B cell (primary cell): ENCODE data around the gene MAN1B1. TPM values are rescaled to one million over a fixed set of nuclear protein-coding genes. Genes with fewer than 3 reads are reported as not detected.
A peak's percentile ranks its signal among the peaks of the same experiment; 100 is the strongest.

ENCODE experiments used
- ATAC-seq: fragments of 200-7000 bp; cut with Tn5 transposase; one replicate; pipeline ENCODE4 v1.10.0; 2021; ENCODE audit warnings: low read depth, mild to moderate bottlenecking, moderate number of reproducible peaks, moderate library complexity
- CTCF ChIA-PET: fragments of 350-600 bp; sonication (Branson Sonifier 250); formaldehyde crosslinking; loops from one replicate; lab custom pipeline; 2021; ENCODE audit warnings: antibody characterized with exemption, inconsistent platforms; lab: Charles Lee
- POLR2A ChIA-PET: fragments of 350-600 bp; sonication (Branson Sonifier 250); formaldehyde crosslinking; loops from one replicate; lab custom pipeline; 2021; ENCODE audit warnings: antibody characterized with exemption; lab: Charles Lee
- DNase-seq: peaks from one replicate; pipeline ENCODE4 v3.0.0; 2013
- H2AFZ ChIP-seq: 2 replicates; pipeline ENCODE4 v1.6.1; 2012; ENCODE audit warnings: mild to moderate bottlenecking, low read depth, low read length; ENCODE audit not compliant: insufficient read depth, poor library complexity, severe bottlenecking
- H3K27ac ChIP-seq, 2 donors: 1 replicate in 1 of 2; 2 replicates in 1 of 2; pipeline ENCODE4 v1.5.1; 2012 to 2013; ENCODE audit warnings: low read length in 2 of 2, mild to moderate bottlenecking in 2 of 2, moderate library complexity in 1 of 2
- H3K27me3 ChIP-seq, 4 experiments: fragments of 200-600 bp in 1 of 4; sonication (generic) in 1 of 4; replicated peaks in 1 of 4; 1 replicate in 2 of 4; 2 replicates in 2 of 4; pipeline versions ENCODE4 v1.6.1 to v1.7.0; 2013 to 2016; ENCODE audit warnings: low read length in 3 of 4, mild to moderate bottlenecking in 2 of 4, mixed read lengths in 1 of 4, moderate library complexity in 1 of 4; ENCODE audit not compliant: insufficient read depth in 4 of 4, control insufficient read depth in 3 of 4; ENCODE audit errors: control extremely low read depth in 1 of 4
- H3K36me3 ChIP-seq, 2 experiments: replicated peaks in 1 of 2; 1 replicate in 1 of 2; 2 replicates in 1 of 2; pipeline versions ENCODE4 v1.6.1 to v1.7.1; 2013; ENCODE audit warnings: low read length in 1 of 2; ENCODE audit not compliant: insufficient read depth in 2 of 2, control insufficient read depth in 1 of 2; ENCODE audit errors: control extremely low read depth in 1 of 2, extremely low read depth in 1 of 2
- H3K4me1 ChIP-seq, 2 donors: fragments of 200-600 bp in 1 of 2; sonication (generic) in 1 of 2; 1 replicate in 1 of 2; 2 replicates in 1 of 2; pipeline versions ENCODE4 v1.5.1 to v1.6.1; 2013 to 2017; ENCODE audit warnings: low read length in 2 of 2; ENCODE audit not compliant: control insufficient read depth in 2 of 2, insufficient read depth in 2 of 2
- H3K4me2 ChIP-seq: replicated peaks from 2 replicates; pipeline ENCODE3; 2012; ENCODE audit warnings: mild to moderate bottlenecking, low read depth, low read length; ENCODE audit not compliant: poor library complexity, severe bottlenecking
- H3K4me3 ChIP-seq, 5 experiments: fragments of 200-600 bp in 1 of 5; sonication (generic) in 1 of 5; 1 replicate in 3 of 5; 2 replicates in 2 of 5; pipeline versions ENCODE4 v1.5.1 to v1.7.0; 2011 to 2016; ENCODE audit warnings: low read length in 4 of 5, mild to moderate bottlenecking in 4 of 5, low read depth in 2 of 5, control low read depth in 1 of 5, moderate library complexity in 1 of 5; ENCODE audit not compliant: insufficient read depth in 1 of 5; ENCODE audit errors: control extremely low read depth in 1 of 5, extremely low read depth in 1 of 5
- H3K79me2 ChIP-seq: fragments of 200-600 bp; sonication (generic); one replicate; pipeline ENCODE4 v1.6.0; 2016; ENCODE audit warnings: low read length; ENCODE audit not compliant: control insufficient read depth, insufficient read depth
- H3K9ac ChIP-seq: fragments of 200-600 bp; sonication (generic); 2 replicates; pipeline ENCODE4 v1.6.1; 2017; ENCODE audit warnings: mild to moderate bottlenecking, low read length, moderate library complexity
- H3K9me3 ChIP-seq, 3 donors: one replicate each; pipeline versions ENCODE4 v1.6.1 to v1.7.1; 2013; ENCODE audit warnings: low read length in 2 of 3; ENCODE audit not compliant: control insufficient read depth in 2 of 3, insufficient read depth in 1 of 3; ENCODE audit errors: control extremely low read depth in 1 of 3
- H4K20me1 ChIP-seq: 2 replicates; pipeline ENCODE4 v1.6.0; 2012; ENCODE audit warnings: mild to moderate bottlenecking, low read length; ENCODE audit not compliant: insufficient read depth, control insufficient read depth, poor library complexity, severe bottlenecking
- H3K27ac Mint-ChIP-seq: one replicate; pipeline ENCODE4 v1.8.0; 2021; ENCODE audit warnings: mixed read lengths
- H3K27me3 Mint-ChIP-seq: one replicate; pipeline ENCODE4 v1.8.0; 2021; ENCODE audit warnings: mixed read lengths
- H3K4me1 Mint-ChIP-seq: one replicate; pipeline ENCODE4 v1.8.0; 2021; ENCODE audit warnings: mixed read lengths
- H3K4me3 Mint-ChIP-seq: one replicate; pipeline ENCODE4 v1.8.0; 2021; ENCODE audit warnings: mixed read lengths
- H3K9me3 Mint-ChIP-seq: one replicate; pipeline ENCODE4 v1.8.0; 2022; ENCODE audit warnings: mixed read lengths; ENCODE audit not compliant: insufficient read depth
- CTCF ChIP-seq: fragments of 200-600 bp; IDR thresholded peaks from one replicate; pipeline ENCODE4 v1.8.0; 2022; ENCODE audit warnings: antibody characterized with exemption, mild to moderate bottlenecking
- EZH2 ChIP-seq: IDR thresholded peaks from 2 replicates; pipeline ENCODE4 v1.6.1; 2012; ENCODE audit warnings: borderline replicate concordance, low read depth, mild to moderate bottlenecking, moderate library complexity, low read length; ENCODE audit not compliant: insufficient read depth, poor library complexity, severe bottlenecking
- WGBS: methylation state at CpG from one replicate; pipeline ENCODE4 v1.1.5; 2013; ENCODE audit warnings: missing lambda C conversion rate; ENCODE audit not compliant: insufficient coverage; 5-methylcytosine and 5-hydroxymethylcytosine counted together
- intact Hi-C: fragments of 100-400 bp; cut with micrococcal nuclease; formaldehyde crosslinking; loops from one replicate; pipeline ENCODE4 v1.10.0; 2022
- polyA plus RNA-seq: library from polyadenylated mRNA; depleted of rRNA; stranded (reverse); fragments of >200 nt; gene quantifications from 2 replicates; pipeline ENCODE4 v1.2.3, GENCODE V29; 2012
- total RNA-seq, 2 donors: library from RNA; stranded (reverse); fragments of 120-200 nt in 1 of 2; gene quantifications; 1 replicate in 1 of 2; 2 replicates in 1 of 2; pipeline versions ENCODE4 v1.2.3 to v1.2.4, GENCODE V29; 2013 to 2022

The MAN1B1 gene
- total and polyA plus RNA-seq, 2 donors (not counting 1 experiment from before 2014, with no cell fraction given) = 47.0 to 68.4 TPM

DNA sequence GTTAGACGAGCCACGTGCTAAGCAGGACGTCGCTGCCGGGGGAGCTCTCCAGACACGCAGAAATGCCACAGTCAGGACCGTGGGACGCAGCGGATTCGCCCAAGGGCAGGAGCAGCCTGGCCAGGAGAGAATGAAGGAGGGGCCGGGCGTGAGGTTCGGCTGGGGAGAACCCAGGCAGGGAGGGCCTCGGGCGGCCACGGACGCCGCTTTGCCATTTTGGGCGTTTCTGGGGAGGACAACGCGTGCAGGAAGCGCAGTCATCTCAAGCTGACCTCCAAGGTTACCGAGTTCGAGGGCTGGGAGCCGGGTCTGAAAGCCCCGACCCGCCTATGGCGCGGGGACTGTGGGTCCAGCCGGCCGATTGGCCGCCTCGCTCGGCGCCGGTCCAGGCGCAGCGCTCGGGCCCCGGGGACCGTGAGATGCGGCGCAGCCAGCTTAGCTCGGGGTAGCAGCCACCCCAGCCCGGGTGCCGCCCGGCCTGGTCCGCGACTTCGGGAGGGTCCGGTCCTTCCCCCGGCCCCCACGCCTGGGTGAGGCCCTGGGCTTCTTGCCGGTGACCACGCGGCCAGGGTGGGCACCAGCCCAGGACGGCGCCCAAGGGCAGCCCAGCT is 760 bp upstream of the MAN1B1 start:
- peaks cover 18 to 41% of the 10 kb centered on the region in 2 donors for H3K4me1 ChIP-seq
- peaks cover 24% of the 10 kb centered on the region for H3K79me2 ChIP-seq
- H3K27me3 ChIP-seq = no peaks in the 10 kb centered on the region
- intact Hi-C loops = loop anchor here (1.0 to 5.0 kb wide), 6 partner anchors 9 to 603 kb away; partner anchors contain the start of genes DPP7, SAPCD2, SEC16A and TMEM141
- H2AFZ ChIP-seq = peak overlapping the region; percentile 76
- Mint-ChIP-seq H3K9me3 (no peaks in the 10 kb centered on the region), H3K4me3 (peak overlapping the region; percentile 97), H3K27ac (peak overlapping the region; percentile 98), H3K27me3 (no peaks in the 10 kb centered on the region), H3K4me1 (peaks cover 40% of the 10 kb centered on the region)
- H3K4me3 ChIP-seq = peak overlapping the region; percentile 26 to 74 (median 71)
- H3K27ac ChIP-seq = peak overlapping the region; percentile 88 to 97
- under 1% methylated on average over 58 of the region's 58 CpGs for WGBS
- DNase-seq (no peak), ATAC-seq (peak; percentile 0)
- peaks cover 0 to 20% of the 10 kb centered on the region in 2 experiments for H3K36me3 ChIP-seq
- no peaks in the 10 kb centered on the region for H3K9me3 ChIP-seq
- CTCF ChIA-PET = interaction anchor here (0.7 to 2.8 kb wide), 11 partner anchors 10 to 295 kb away, joined by 3 to 19 read pairs (median 9); partner anchors contain the start of genes NPDC1, RNF224, SAPCD2 and TMEM141
- POLR2A ChIA-PET = interaction anchor here (0.6 to 2.8 kb wide), 15 partner anchors 9 to 376 kb away, joined by 3 to 19 read pairs (median 5); partner anchors contain the start of genes NELFB, SAPCD2, SSNA1 and UAP1L1
- peak overlapping the region; percentile 96 for H3K4me2 ChIP-seq
- TF ChIP-seq CTCF (no peak), EZH2 (no peak)
- H4K20me1 ChIP-seq = no peaks in the 10 kb centered on the region
- H3K9ac ChIP-seq = peak overlapping the region; percentile 96
